Left lung (tissue), 10 donors: Measurements from ENCODE around the gene NOTO. TPM values are rescaled to one million over a fixed set of nuclear protein-coding genes. Genes with fewer than 3 reads are reported as not detected.

Experiments
- ATAC-seq: fragments of 200-7000 bp; cut with Tn5 transposase; one replicate; pipeline ENCODE4 v1.9.1; 2020; ENCODE audit warnings: moderate library complexity
- DNase-seq, 4 donors: peaks; one replicate each; pipeline ENCODE4 v3.0.0-alpha.2; 2013 to 2020
- H3K27ac ChIP-seq, 2 donors: fragments of 200-600 bp; sonication (generic) in 1 of 2; one replicate each; pipeline versions ENCODE4 v1.5.0 to v1.8.0; 2020 to 2021
- H3K27me3 ChIP-seq, 2 donors: fragments of 200-600 bp; sonication (generic) in 1 of 2; one replicate each; pipeline versions ENCODE4 v1.5.0 to v1.8.0; 2020 to 2021
- H3K36me3 ChIP-seq, 2 donors: fragments of 200-600 bp; sonication (generic) in 1 of 2; one replicate each; pipeline versions ENCODE4 v1.5.0 to v1.8.0; 2020 to 2021
- H3K4me1 ChIP-seq, 2 donors: fragments of 200-600 bp; one replicate each; pipeline ENCODE4 v1.8.0; 2021
- H3K4me3 ChIP-seq, 2 donors: fragments of 200-600 bp; sonication (generic) in 1 of 2; one replicate each; pipeline versions ENCODE4 v1.5.0 to v1.8.0; 2020 to 2021; ENCODE audit warnings: mild to moderate bottlenecking in 1 of 2
- H3K9me3 ChIP-seq, 2 donors: fragments of 200-600 bp; sonication (generic) in 1 of 2; one replicate each; pipeline versions ENCODE4 v1.5.0 to v1.8.0; 2020 to 2021
- CTCF ChIP-seq, 2 donors: fragments of 200-600 bp; sonication (generic) in 1 of 2; IDR thresholded peaks; one replicate each; pipeline versions ENCODE4 v1.5.0 to v1.8.0; 2021; ENCODE audit warnings: antibody characterized with exemption in 2 of 2
- intact Hi-C, 2 donors: fragments of 100-400 bp; cut with DNase I; formaldehyde crosslinking; loops; one replicate each; pipeline versions ENCODE4 v1.11.2 to v1.14.2; 2022
- polyA plus RNA-seq, 6 donors: library from polyadenylated mRNA; unstranded; fragments of 120-200 nt; gene quantifications; one replicate each; pipeline ENCODE4 v1.2.1, GENCODE V29; 2013; ENCODE audit not compliant: insufficient read length in 6 of 6
- total RNA-seq, 2 donors: library from RNA; stranded (reverse); fragmentation: NEBNext Ultra II Directional; extraction: Animal tissue kit (Norgen Biotek cat#: 25700); gene quantifications; one replicate each; pipeline ENCODE4 v1.2.1, GENCODE V29; 2021
- donor health status: DM: no; HTN: yes; CAD: no.
- donor health status: DM: no; HTN: no; CAD: no.

The NOTO gene
- total and polyA plus RNA-seq, 8 donors, result 0.10 to 0.17 (median 0.11) TPM; not detected in 4

- no peak overlapping the region for H3K27ac ChIP-seq
- no peaks in the 10 kb centered on the region for H3K27me3 ChIP-seq
- TF ChIP-seq CTCF (IDR thresholded peaks at IDR 0.05), result no peak
- ATAC-seq (no peak), DNase-seq (no peak)
- H3K9me3 ChIP-seq, result no peaks in the 10 kb centered on the region
- H3K36me3 ChIP-seq, result peaks cover 0 to 5% of the 10 kb centered on the region in 2 donors
- no peak overlapping the region for H3K4me3 ChIP-seq
- intact Hi-C loops, result no loop called here
- no peaks in the 10 kb centered on the region for H3K4me1 ChIP-seq
Observed at GRCh38 chr2:73259704-73260337, 57.4 kb downstream of the NOTO start.

- Histone ChIP-seq H3K4me3 (no peak overlapping the region), H3K36me3 (no peaks in the 10 kb centered on the region), H3K4me1 (no peaks in the 10 kb centered on the region), H3K9me3 (no peaks in the 10 kb centered on the region), H3K27me3 (peaks cover 0 to 6% of the 10 kb centered on the region in 2 donors), H3K27ac (no peak overlapping the region)
- intact Hi-C loops, result no loop called here
- ATAC-seq (peak; percentile 92), DNase-seq (peak in 3 of 4 donors; percentile 50 to 80 (median 54))
- peak; percentile 30 to 32 for TF ChIP-seq CTCF (IDR thresholded peaks at IDR 0.05)
Observed at GRCh38 chr2:73260338-73260984, 58.1 kb downstream of the NOTO start.

Other genes with a start within 250 kb of the NOTO start
- 10 to 100 TPM; 17.1 to 19.7 TPM for gene SFXN5, start 130.9 kb upstream of the NOTO start, total RNA-seq
- 10 to 100 TPM; 14.5 to 21.1 (median 15.2) TPM for gene SFXN5, start 130.9 kb upstream of the NOTO start, polyA plus RNA-seq
- gene RAB11FIP5, start 89.6 kb upstream of the NOTO start, total RNA-seq, result 10 to 100 TPM; 21.1 to 29.8 TPM
- gene RAB11FIP5, start 89.6 kb upstream of the NOTO start, polyA plus RNA-seq, result 10 to 100 TPM in 5 of 6 donors, 1 to 10 TPM in 1; 8.5 to 14.8 (median 13.5) TPM
- 10 to 100 TPM; 12.1 to 18.0 TPM for gene SMYD5, start 11.7 kb downstream of the NOTO start, total RNA-seq
- 10 to 100 TPM; 30.0 to 46.2 (median 38.6) TPM for gene SMYD5, start 11.7 kb downstream of the NOTO start, polyA plus RNA-seq
- gene PRADC1, start 30.7 kb downstream of the NOTO start, total RNA-seq, result 10 to 100 TPM; 23.1 to 23.3 TPM
- 10 to 100 TPM in 5 of 6 donors, 1 to 10 TPM in 1; 8.5 to 17.3 (median 12.6) TPM for gene PRADC1, start 30.7 kb downstream of the NOTO start, polyA plus RNA-seq
- gene CCT7, start 31.7 kb downstream of the NOTO start, total RNA-seq, result 100 to 1,000 TPM; 177 to 226 TPM
- 100 to 1,000 TPM; 178 to 233 (median 214) TPM for gene CCT7, start 31.7 kb downstream of the NOTO start, polyA plus RNA-seq
- 1 to 10 TPM; 2.4 to 3.5 TPM for gene FBXO41, start 81.9 kb downstream of the NOTO start, total RNA-seq
- gene FBXO41, start 81.9 kb downstream of the NOTO start, polyA plus RNA-seq, result 1 to 10 TPM; 1.4 to 2.2 (median 1.9) TPM
- not detected for gene EGR4, start 91.0 kb downstream of the NOTO start, total RNA-seq
- gene EGR4, start 91.0 kb downstream of the NOTO start, polyA plus RNA-seq, result under 1 TPM in 1 of 6 donors, not detected in 5; 0.08 TPM
- 10 to 100 TPM; 16.4 to 16.7 TPM for gene ALMS1, start 183.3 kb downstream of the NOTO start, total RNA-seq
- 10 to 100 TPM; 37.0 to 46.0 (median 41.4) TPM for gene ALMS1, start 183.3 kb downstream of the NOTO start, polyA plus RNA-seq